GM21529 (cell line): Measurements from ENCODE around the gene OAS1.
A peak's percentile ranks its signal among the peaks of the same experiment; 100 is the strongest.
"Not testable (repeated sequence)": the region's sequence is repeated elsewhere in the genome, so short reads cannot be mapped to it uniquely, and the experiment has no call there.

Experiments used
- ATAC-seq: cut with Tn5 transposase; IDR thresholded peaks from one replicate; pipeline ENCODE4 v1.9.1; 2021; ENCODE audit not compliant: unreplicated experiment

Gene OAS1

DNA sequence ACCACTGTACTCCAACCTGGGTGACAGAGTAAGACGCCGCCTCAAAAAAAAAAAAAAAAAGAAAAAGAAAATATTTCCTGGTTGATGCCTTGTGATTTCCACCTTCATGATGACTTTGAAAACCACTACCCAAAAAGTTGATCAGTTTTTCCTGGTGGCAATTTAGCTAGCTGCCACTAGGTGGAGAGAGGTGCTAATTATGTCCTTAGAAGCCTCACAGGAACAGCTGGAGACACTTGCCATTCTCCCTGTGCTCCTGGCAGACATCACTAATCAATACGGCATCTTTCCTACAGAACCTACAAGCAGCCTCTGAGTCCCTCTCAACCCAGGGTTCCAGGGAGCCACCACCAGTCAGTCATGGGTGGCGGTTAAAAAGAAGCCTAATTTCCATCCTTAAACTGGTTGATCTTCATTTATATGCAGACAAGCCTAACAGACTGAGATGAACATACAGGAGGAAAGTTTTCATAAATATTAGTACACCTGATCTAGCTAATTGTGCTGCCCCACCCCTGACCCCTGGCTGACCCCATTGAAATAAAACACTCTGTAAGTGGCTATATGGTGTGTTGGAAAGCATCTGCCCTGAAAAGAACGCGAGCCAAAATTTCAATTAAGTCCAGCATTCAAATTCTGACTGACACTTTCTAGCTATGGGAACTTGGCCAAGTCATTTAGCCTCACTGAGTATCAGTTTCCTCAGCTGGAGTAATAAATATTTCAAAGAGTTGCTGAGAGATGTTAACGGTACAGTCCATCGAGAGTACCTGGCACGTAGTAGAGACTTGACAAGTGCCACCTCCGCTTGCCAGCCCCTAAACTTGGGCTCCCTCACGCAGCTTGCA, 6.2 kb upstream of the OAS1 start:
- no peak for ATAC-seq

DNA sequence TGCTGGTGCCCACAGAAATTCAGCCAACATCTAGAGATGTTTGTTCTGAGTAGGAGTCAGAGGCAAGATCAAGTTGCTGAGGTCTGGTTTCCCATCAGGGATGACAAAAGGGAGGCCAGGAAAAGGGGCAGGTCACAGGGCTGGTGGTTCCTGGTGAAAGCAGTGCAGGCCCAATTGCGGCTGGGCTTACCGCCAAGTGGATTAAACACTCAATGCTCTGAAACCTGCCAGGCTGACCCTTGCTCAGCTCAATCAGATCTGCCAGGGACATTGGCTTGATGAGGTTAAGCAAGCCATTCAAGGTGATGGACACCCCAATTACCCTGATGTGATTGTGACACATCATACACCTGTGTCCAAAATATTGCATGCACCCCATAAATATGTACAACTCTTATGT, 5.5 kb upstream of the OAS1 start:
- no peak for ATAC-seq

DNA sequence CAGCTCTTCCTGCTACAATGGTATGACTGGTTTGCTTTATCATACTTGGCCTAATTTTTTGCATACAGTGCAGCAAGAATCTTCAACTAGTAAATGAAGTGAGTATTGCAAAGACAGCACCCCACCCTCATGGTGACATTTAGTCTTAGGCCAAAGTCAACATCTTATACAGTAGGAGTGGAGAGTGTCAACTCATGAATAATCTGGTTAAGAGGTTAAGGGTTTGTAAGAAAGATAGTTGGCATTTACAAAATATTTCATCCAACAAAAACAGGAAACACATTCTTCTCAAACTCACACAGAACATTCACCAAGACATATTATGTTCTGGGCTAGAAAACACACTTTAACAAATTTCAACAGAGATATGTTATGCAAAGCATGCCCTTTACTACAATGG, 2.2 kb upstream of the OAS1 start:
- ATAC-seq: no peak

DNA sequence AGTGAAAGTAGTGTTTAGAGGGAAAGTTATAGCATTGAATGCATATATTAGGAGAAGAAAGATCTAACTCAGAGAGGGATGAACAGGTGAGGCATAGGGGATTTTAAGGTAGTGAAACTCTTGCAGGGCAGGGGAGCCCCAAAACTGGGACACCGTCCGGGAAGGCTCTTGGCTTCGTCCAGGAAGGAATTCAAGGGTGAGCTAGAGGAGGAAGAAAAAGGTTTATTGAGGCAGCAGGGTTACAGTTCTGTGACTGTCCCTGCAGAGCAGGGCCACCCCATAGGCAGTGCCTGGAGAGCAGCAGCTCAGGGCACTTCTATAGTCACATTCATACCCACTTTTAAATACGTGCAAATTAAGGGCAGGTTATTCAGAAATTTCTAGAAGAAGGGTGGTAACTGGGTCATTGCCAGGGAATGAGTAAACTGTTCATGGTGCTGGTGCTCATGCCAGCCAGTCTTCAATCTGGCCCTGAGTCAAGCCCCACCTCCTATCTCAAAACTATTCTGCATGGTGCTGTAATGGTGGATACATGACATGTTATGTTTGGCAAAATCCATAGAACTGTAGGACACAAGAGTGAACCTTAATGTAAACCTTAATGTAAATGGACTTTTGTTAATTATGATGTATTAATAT, 1.2 kb upstream of the OAS1 start:
- ATAC-seq: no peak

DNA sequence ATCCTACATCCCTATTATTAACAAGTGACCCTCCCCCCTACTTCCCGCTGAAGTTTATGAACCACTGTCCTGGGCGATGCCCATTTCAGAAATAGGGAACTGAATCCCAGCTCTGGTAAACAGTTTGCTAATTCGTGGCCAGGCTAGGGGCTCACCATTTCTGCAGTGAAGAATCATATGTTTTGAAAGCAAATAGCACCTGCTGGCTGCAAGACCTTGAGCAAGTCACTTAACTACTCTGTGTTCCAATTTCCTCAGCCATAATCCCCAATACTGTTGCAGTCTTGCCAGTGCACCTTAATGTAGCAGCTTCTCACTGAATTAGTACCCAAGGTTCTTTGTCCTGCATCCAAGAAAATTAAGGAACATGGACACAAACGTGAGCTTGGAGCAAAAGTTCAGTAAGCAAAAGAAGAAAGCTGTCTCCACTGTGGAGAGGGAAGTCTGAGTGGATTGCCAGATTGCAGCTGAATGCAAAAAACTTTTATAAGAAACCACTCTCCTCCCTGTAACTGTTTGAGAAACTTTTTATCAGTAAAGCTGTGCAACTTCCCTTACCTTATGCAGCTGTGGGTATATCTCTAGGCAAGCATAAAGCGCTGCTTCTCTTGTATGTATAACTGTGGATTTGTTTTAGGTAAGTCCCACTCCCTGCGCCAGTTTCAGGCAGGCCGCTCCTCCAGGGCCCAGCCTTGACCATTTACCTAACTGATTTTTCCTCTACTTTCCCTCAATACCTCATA, 824 bp downstream of the OAS1 start:
- peak; percentile 75 for ATAC-seq

DNA sequence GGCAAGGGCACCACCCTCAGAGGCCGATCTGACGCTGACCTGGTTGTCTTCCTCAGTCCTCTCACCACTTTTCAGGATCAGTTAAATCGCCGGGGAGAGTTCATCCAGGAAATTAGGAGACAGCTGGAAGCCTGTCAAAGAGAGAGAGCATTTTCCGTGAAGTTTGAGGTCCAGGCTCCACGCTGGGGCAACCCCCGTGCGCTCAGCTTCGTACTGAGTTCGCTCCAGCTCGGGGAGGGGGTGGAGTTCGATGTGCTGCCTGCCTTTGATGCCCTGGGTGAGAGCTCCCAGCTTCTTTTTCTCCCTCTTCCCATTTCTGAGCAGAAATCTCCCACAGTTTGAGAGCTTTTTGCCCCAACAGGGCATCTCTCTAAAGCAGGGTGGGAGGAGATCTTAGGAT, 1.8 kb downstream of the OAS1 start:
- ATAC-seq: no peak

DNA sequence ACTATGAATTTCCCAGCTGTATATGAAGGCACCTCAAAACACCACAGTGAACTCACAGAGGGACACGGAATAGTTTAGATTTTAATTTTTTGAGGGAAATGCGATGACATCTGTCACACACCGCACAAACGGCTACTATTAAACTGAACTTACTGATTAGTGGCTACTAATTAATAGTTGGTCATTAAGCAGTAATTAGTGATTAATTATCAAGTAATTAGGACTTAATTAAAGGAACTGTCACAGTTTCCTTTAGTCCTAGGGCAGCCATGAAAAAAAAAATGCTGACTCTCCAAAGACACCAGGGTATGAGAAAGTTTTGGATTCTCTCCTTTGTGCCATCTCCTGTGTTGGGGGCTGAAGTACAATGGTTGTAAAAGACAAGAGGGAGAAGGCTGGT, 2.9 kb downstream of the OAS1 start:
- ATAC-seq: no peak

DNA sequence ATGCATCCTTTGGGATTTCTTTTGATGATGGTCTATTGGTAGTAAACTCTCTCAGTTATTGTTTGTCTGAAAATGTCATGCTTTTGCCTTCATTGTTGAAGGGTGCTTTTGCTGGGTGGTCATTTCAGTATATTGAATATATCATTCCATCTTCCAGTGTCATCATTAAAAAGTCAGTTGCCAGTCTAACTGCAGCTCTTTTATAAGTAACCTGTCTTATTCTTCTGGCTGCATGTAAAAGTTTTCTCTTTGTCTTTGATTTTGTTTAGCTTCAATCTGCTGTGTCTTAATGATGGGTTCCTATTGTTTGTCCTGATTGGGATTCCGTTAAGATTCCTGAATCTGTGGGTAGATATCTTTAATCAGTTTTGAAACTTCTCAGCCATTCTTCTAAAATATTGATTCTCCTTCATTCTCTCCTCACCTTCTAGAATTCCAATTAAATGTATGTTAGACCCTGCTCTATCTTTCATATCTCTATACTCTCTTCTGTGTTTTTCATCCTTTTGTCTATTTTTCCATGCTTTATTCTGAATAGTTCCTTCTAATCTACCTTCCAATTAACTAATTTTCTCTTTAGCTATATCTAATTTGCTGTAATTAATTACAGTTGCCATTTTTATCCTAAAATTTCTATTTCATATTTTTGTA, 6.4 kb downstream of the OAS1 start:
- ATAC-seq: no peak

DNA sequence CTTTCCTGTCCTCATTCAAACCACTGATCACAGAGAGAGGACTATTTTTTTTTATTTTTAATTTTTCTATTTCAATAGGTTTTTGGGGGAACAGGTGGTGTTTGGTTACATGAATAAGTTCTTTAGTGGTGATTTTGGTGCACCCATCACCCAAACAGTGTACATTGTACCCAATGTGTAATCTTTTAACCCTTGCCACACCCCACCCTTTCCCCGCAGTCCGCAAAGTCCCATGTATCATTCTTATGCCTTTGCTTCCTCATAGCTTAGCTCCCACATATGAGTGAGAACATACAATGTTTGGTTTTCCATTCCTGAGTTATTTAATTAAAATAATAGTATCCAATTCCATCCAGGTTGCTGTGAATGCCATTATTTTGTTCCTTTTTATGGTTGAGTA, 7.1 kb downstream of the OAS1 start:
- ATAC-seq: not testable (repeated sequence)

DNA sequence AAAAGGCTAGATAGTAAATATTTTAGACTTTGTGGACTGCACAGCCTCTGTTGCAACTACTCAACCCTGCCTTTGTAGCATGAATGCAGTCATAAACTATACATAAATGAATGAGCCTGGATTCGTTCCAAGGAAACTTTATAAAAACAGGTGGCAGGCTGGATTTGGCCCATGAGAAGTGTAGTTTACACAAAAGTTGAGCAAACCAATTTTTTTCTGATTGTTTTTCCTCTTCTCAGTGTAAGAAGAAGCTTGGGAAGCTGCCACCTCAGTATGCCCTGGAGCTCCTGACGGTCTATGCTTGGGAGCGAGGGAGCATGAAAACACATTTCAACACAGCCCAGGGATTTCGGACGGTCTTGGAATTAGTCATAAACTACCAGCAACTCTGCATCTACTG, 9.5 kb downstream of the OAS1 start:
- no peak for ATAC-seq

DNA sequence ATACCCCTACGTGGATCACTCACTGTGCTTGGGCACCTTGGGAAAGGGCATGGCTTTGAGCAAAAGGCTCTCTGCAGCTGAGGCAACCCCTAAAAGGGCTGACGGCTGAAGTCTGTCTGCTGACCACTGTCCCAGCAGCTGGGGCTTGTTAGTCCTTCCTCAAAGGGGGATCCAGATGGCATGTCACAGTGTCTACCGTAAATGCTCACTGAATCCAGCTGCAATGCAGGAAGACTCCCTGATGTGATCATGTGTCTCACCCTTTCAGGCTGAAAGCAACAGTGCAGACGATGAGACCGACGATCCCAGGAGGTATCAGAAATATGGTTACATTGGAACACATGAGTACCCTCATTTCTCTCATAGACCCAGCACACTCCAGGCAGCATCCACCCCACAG, 12.4 kb downstream of the OAS1 start:
- ATAC-seq: no peak

DNA sequence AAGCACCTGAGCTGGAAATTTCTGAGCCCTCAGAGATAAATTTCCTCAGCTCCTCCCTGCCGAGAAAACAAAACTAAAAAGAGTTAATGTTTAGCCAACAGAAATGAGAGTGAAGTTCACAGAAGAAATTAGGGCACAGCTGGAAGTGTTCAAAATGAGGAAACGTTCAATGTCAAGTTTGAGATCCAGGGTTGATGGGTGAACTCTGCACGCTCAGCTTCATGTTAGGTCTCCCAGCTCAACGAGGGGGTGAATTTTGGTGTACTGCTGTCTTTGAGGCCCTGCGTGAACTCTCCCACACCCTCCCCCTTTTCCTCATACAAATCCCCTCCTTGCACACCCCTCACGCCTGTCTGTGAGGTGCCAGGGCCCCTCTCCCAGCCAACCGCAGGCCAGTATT, 18.2 kb downstream of the OAS1 start:
- peak; percentile 70 for ATAC-seq

DNA sequence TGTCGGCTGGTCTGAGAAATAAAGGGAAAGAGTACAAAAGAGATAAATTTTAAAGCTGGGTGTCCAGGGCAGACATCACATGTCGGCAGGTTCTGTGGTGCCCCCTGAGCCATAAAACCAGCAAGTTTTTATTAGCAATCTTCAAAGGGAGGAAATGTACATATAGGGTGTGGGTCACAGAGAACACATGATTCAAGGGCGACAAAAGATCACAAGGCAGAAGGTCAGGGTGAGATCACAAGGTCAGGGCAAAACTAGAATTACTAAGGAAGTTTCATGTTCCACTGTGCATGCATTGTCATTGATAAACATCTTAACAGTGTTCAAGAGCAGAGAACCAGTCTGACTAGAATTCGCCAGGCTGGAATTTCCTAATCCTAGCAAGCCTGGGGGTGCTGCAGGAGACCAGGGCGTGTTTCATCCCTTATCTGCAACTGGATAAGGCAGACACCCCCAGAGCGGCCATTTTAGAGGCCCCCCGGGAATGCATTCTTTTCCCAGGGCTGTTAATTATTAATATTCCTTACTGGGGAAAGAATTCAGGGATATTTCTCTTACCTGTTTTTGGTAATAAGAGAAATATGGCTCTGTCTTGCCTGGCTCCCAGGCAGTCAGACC, 19.8 kb downstream of the OAS1 start:
- ATAC-seq: not testable (repeated sequence)

DNA sequence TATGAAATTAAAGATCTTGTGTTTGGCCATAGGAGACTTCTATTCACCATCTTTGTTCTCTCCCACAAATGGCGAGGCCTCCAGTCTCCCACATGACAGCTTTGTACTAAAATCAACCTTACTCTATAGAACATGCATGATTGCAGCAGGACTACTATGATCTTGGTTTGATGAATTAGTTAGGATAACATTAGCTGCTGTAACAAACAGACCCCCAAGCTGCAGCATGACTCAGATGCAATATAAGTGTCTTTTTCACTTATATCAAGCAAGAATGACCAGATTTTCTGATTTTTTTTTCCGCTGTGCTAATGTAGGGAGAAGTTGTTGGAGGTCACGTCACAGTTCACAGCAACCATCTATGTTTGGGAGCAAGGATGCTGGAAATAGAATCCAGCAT, 20.7 kb downstream of the OAS1 start:
- no peak for ATAC-seq

DNA sequence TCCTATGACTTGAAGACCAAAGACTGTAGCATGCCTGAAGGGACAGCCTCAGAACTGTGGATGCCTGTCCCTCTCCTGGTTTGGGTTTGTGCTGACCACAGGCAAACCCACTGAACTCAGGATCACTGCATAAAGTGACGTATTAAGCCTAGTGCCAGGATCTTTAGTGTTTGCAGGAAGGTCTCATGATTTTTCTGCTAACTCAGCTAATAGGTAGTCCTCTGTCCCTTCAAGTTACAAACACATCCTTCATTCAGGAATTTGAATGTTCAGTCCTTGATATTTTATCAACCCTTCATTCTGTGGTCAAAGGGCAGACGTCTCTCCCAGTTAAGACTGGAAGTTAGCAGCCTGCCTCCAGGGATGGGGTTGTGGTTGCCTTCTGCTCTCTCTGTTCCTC, 21.2 kb downstream of the OAS1 start:
- ATAC-seq: no peak

DNA sequence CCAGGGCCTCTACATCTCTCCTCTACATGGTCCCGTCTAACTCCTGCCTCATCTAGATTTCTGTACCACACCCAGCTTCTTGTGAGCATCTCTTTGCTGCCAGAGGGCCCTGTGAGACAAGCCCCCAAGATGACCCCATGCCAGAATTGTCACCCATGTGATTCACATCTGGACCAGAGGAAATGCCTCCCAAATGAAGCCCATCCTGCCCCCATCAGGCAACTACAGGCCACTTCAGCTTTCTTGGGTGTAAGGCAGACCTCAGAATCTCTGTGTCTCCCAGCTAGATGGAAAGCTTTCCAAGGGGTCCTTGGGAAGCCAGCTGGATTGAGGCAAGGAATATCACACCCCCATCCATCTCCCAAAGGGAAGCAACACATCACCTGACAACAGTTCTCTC, 22.2 kb downstream of the OAS1 start:
- no peak for ATAC-seq

DNA sequence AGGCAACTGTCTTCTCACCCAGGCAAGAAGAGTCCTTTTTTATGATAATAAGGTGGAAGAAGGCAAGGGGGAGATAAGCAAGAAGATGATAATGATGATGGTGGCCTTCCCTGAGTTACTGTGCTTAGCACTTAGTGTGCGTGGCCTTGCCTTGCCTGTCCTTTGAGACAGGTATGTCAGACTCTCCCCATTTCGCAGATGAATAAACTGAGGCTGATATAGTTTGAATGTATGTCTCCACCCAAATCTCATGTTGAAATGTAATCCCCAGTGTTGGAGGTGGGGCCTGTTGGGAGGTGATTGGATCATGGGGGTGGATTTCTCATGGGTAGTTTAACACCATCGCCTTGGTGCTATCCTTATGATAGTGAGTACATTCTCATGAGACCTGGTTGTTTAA, 23.0 kb downstream of the OAS1 start:
- no peak for ATAC-seq

DNA sequence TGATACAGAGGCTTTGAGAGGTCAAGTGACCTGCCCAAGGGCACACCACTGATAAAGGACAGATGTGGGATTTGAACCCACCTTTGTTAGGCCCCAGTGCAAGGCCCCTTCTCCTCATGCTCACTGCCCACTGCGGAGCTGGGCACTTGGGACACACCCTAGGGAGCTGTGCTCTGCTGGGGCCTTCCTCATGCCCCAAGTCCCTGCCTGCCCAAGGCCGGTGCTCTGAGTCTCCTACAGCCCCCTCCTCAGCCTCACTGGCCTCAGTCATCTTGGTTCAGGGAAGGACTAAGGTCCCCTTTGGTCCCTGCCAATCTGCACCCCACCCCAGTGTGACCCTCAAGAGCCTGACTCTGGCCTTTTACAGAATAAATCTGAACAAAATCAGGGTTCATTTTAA, 23.6 kb downstream of the OAS1 start:
- ATAC-seq: no peak

DNA sequence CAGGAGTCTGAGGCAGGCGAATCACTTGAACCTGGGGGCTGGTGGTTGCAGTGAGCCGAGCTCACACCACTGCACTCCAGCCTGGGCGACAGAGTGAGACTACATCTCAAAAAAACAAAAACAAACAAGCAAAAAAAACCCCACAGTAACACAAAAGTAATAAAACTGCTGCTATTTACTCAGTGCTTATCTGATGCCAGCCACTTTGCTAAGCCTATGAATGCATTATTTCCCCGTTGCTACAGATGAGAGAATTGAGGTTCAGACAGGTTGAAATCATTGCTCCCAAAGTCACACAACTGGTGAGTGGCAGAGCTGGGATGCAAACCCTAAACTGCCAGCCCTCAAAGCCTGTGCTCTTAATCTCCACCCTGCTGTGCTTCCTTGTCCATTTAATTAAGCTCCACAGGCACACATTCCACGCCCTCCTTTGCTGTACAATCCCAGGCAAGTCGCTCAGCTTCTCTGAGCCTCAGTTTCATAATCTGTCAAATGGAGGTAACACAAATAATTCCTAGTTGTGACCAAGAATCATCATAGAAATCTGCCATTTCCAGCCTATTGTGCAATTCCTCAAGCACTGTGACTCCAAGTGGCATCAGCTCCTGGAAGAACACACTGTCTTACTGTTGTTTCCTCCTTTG, 25.8 kb downstream of the OAS1 start:
- no peak for ATAC-seq

DNA sequence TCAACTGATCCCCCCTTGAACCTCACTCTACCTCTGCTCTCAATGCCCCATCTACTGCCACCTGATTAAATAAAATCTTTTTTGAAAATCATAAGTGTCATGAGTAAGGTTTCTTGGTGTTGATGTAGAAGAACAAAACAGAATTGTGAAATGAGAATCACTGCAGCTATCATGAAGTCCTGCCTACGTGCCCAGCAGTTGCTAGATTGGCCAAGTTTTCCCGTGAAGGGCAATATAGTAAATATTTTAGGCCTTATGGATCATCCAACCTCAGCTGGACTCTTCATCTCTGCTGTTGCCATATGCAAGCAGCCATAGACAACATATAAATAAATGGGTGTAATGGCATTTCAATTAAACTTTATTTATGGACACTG, 26.4 kb downstream of the OAS1 start:
- ATAC-seq: no peak

DNA sequence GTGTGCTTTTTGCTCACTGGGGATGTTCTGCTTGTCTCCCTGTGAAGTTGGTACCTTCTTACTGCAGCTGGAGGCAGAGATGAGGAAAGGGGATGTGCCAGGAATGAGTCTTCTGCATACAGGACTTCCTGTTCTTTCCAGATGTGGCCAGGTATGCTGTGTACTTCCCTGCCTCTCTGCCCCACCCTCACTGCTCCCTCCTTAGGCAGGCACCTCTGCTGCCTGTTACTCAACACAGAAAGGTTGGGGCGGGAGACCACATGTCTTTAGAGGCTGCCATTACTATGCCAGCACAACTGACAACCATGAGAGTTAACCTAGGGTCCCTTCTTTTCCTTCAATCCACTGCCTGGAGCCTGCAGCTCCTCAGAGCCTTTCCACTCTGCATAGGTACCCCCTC, 29.5 kb downstream of the OAS1 start:
- ATAC-seq: no peak
